Omental fat pad (tissue), 4 donors: Measurements from ENCODE around the gene PRR20G. TPM values are rescaled to one million over a fixed set of nuclear protein-coding genes. Genes with fewer than 3 reads are reported as not detected.

Experiments used
- ATAC-seq: fragments of 150-250 bp; one replicate; pipeline ENCODE4 v1.9.1; 2016; ENCODE audit warnings: mild to moderate bottlenecking, moderate library complexity; ENCODE audit not compliant: low FRiP score
- DNase-seq: peaks from one replicate; pipeline ENCODE4 v3.0.0-alpha.2; 2019; ENCODE audit warnings: low spot score
- CTCF ChIP-seq, 3 donors: fragments of 450-650 bp; IDR thresholded peaks; one replicate each; pipeline ENCODE4 v1.5.1; 2016 to 2017; ENCODE audit warnings: antibody characterized with exemption in 3 of 3, mild to moderate bottlenecking in 3 of 3, moderate library complexity in 2 of 3
- total RNA-seq, 4 donors: library from RNA; depleted of rRNA; stranded (reverse); fragments of >200 nt; gene quantifications; one replicate each; pipeline ENCODE4 v1.1.0, GENCODE V29; 2016

Gene PRR20G
- total RNA-seq, 4 donors from 2014 or later, result not detected

GRCh38 chr3:127288921-127289705 lies 1.3 kb upstream of the PRR20G start:
- DNase-seq (no peak), ATAC-seq (no peak)
- TF ChIP-seq CTCF (IDR thresholded peaks at IDR 0.05), result no peak

GRCh38 chr3:127288343-127288742 lies 497 bp upstream of the PRR20G start:
- DNase-seq (no peak), ATAC-seq (no peak)
- no peak for TF ChIP-seq CTCF (IDR thresholded peaks at IDR 0.05)

GRCh38 chr3:127286571-127287140 lies 1.2 kb downstream of the PRR20G start:
- no peak for DNase-seq
- ATAC-seq, result no peak
- TF ChIP-seq CTCF (IDR thresholded peaks at IDR 0.05), result no peak

GRCh38 chr3:127284258-127284657 lies 3.6 kb downstream of the PRR20G start:
- DNase-seq (no peak), ATAC-seq (no peak)
- no peak for TF ChIP-seq CTCF (IDR thresholded peaks at IDR 0.05)

GRCh38 chr3:127277561-127277960 lies 10.3 kb downstream of the PRR20G start:
- no peak for TF ChIP-seq CTCF (IDR thresholded peaks at IDR 0.05)
- ATAC-seq (no peak), DNase-seq (no peak)

- no peak for DNase-seq
- TF ChIP-seq CTCF (IDR thresholded peaks at IDR 0.05), result no peak
- ATAC-seq, result no peak
Measured at GRCh38 chr3:127276995-127277394, 10.9 kb downstream of the PRR20G start.

- no peak for ATAC-seq
- TF ChIP-seq CTCF (IDR thresholded peaks at IDR 0.05), result no peak
- DNase-seq, result no peak
Measured at GRCh38 chr3:127276396-127276795, 11.4 kb downstream of the PRR20G start.
